ENCODE data around the gene CELF2.

The CELF2 gene

DNA sequence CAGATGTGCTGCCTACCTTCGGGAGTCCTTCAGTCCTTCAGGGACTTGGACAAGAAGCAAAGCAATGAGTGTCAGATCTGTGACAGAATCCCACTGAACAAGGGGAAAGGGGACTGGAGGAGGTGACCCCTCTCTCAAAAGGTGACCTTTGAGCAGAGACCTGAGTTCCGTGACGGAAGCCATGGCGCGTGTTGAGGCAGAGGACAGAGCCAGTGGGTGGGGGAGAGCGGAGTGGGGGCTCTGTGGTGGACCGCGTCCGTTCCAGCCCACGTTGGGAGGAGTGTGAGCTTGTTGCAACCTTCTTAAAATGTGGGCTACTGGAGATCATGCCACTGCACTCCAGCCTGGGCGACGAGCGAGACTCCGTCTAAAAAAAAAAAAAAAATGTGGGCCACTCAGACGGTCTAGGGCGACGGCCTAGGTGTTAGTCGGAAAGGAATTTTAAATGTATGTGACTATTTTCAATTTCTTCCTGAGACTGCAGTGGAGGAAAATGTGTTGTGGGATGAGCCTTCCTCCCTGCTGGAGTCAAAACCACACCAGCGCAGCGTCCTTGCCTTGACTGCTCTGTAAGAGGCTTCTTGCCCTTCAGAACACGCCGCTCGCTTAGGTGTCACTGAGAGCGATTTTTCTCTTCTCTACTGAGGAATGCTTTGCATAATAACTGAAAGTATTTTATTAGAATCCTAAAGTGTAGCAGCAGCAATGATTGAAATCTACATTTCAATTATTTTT lies 272.7 kb downstream of the CELF2 start:
- in situ Hi-C loops (cut with MboI; ENCODE audit: low pct_unique_long_range_greater_than_20kb, low sequenced_read_pairs, unreplicated experiment), result no loop called here
- TF ChIP-seq, protein P1, sequence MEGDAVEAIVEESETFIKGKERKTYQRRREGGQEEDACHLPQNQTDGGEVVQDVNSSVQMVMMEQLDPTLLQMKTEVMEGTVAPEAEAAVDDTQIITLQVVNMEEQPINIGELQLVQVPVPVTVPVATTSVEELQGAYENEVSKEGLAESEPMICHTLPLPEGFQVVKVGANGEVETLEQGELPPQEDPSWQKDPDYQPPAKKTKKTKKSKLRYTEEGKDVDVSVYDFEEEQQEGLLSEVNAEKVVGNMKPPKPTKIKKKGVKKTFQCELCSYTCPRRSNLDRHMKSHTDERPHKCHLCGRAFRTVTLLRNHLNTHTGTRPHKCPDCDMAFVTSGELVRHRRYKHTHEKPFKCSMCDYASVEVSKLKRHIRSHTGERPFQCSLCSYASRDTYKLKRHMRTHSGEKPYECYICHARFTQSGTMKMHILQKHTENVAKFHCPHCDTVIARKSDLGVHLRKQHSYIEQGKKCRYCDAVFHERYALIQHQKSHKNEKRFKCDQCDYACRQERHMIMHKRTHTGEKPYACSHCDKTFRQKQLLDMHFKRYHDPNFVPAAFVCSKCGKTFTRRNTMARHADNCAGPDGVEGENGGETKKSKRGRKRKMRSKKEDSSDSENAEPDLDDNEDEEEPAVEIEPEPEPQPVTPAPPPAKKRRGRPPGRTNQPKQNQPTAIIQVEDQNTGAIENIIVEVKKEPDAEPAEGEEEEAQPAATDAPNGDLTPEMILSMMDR (IDR thresholded peaks at IDR 0.05; ENCODE audit: extremely low read depth, insufficient read depth, missing control alignments), result no peak
- DNase-seq (ENCODE audit: low spot score), result no peak

DNA sequence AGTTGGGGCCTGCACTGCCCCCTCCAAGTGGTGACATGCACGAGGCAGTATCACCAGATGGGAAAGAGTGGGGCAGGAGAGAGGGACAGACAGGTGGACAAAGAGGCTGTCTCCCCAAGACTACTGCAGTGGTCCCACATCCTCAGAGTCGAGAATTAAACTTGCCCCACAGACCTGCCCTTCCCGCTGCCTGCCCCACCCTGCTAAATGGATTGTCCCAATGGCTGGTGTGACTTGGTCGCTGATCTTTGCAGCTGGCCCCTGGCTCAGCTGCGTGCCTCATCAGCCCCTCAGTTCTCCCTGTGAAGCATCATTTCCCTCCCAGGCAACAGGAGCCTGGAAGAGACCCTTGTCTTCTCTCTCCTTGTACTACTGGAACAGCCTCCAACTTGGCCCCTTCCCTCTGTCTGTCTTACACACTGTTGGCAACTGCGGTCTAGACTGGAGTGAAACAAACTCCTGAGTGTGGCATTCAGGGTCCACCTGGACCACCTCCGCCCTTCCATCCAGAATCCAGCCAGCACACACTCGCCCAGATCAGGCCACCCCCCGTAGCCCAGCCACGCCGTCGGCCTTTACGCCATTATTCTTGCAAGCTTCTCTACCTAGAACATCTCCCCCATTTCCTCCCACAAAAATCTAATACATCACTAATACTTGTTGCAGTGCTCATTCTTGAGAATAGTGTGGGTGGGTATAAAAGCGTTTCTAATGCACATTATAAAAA lies 275.1 kb downstream of the CELF2 start:
- TF ChIP-seq, protein P1 (IDR thresholded peaks at IDR 0.05; ENCODE audit: extremely low read depth, insufficient read depth, missing control alignments), result no peak
- in situ Hi-C loops (cut with MboI; ENCODE audit: low pct_unique_long_range_greater_than_20kb, low sequenced_read_pairs, unreplicated experiment), result no loop called here
- DNase-seq (ENCODE audit: low spot score), result no peak

DNA sequence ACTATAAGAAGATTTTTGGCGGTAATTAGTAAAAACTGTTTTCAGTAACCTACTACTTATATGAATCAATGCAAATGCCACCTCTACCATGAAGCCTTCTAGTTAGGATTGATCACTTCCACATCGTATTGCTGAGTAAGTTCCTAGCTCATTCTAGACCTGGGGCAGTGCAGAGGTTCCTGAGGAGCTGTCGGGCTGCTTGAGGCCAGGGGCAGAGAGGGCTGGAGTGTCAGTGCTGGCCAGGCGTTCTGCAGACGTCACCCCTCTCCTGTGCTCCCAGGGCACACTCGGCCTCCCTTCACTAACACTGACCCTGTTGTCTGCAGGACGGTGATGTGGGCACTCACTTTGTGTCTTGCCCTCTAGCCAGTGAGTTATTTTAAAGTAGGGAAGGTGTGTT lies 275.7 kb downstream of the CELF2 start:
- no peak for DNase-seq (ENCODE audit: low spot score)
- in situ Hi-C loops (cut with MboI; ENCODE audit: low pct_unique_long_range_greater_than_20kb, low sequenced_read_pairs, unreplicated experiment), result no loop called here
- TF ChIP-seq, protein P1 (IDR thresholded peaks at IDR 0.05; ENCODE audit: extremely low read depth, insufficient read depth, missing control alignments), result no peak

DNA sequence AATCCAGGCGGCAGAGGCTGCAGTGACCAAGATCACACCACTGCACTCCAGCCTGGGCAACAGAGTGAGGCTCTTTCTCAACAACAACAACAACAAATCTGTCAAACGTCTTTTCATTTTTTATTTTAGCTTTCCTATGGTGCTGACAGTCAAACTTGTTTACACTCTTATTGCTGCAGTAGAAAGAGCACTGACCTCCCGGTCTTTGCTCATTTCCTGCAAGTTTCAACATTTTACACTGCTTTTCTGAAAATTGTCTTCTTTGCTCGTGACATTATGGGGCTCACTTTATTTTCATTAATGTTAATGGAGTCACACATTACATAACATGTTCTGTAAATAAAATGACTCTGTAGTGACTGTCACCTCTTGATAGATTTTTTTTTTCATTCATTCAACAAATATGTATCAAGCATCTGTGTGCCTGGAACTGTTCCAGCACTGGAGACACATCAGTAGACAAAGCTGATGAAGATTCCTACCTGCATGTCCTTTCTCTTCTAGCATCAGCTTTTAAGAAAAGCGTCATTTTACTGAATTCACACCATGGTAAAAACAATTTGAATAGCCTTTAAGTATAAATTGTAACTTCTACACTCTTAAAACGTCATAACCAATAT lies 277.3 kb downstream of the CELF2 start:
- DNase-seq (ENCODE audit: low spot score), result no peak
- in situ Hi-C loops (cut with MboI; ENCODE audit: low pct_unique_long_range_greater_than_20kb, low sequenced_read_pairs, unreplicated experiment), result no loop called here

DNA sequence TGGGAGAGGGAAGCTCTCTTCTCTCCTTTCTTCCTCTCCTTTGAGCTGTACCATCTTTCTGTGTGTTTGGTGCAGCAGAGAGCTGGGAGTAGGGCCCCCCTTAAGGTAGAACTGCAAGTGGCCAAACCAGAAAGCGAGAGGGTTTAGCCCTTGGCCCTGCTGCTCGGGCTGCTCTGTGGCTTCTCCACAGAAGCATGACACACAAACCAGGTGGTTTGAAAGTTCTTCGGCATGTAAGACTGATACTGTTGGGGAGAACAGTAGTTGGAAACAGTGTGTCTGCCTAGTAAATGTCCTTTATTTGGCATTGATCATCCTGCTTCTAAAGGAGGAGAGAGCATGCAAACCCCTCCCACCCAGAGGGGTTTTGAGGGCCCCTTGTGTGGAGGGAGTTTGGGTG lies 277.8 kb downstream of the CELF2 start:
- DNase-seq (ENCODE audit: low spot score), result no peak
- in situ Hi-C loops (cut with MboI; ENCODE audit: low pct_unique_long_range_greater_than_20kb, low sequenced_read_pairs, unreplicated experiment), result no loop called here
- TF ChIP-seq, protein P1 (IDR thresholded peaks at IDR 0.05; ENCODE audit: extremely low read depth, insufficient read depth, missing control alignments), result no peak

More for the DNA sequence above, 277.3 kb downstream of the CELF2 start:
- TF ChIP-seq, protein P1 (IDR thresholded peaks at IDR 0.05; ENCODE audit: extremely low read depth, insufficient read depth, missing control alignments), result no peak

DNA sequence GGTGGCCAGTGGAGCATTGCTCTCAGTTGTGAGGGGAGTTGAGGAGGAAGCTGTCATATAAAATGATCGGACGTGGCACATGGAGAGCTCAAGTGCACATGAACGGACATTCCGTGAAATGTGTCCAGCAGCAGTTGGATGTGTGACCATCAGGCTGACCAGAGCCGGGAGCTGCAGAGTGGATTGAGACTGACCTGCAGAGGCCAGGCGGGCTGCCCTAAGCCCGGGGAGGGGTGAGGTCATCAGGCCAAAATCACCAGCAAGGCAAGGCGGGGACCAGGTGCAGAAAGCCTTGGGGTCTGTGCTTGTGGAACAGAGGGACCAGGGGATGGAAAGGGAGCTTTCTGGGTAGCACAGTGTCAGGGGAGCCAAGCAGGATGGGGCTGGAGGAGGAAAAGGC lies 279.5 kb downstream of the CELF2 start:
- TF ChIP-seq, protein P1 (IDR thresholded peaks at IDR 0.05; ENCODE audit: extremely low read depth, insufficient read depth, missing control alignments), result no peak
- no peak for DNase-seq (ENCODE audit: low spot score)

More for the DNA sequence above, 279.5 kb downstream of the CELF2 start:
- in situ Hi-C loops (cut with MboI; ENCODE audit: low pct_unique_long_range_greater_than_20kb, low sequenced_read_pairs, unreplicated experiment), result no loop called here

Data from GM13977 (cell line).